HG02943 (cell line): ENCODE data around the gene NT5DC1.

Experiments
- ATAC-seq: cut with Tn5 transposase; IDR thresholded peaks from one replicate; pipeline ENCODE4 v1.9.1; 2021; ENCODE audit warnings: mild to moderate bottlenecking, low read depth, moderate library complexity; ENCODE audit not compliant: unreplicated experiment

Gene NT5DC1

DNA sequence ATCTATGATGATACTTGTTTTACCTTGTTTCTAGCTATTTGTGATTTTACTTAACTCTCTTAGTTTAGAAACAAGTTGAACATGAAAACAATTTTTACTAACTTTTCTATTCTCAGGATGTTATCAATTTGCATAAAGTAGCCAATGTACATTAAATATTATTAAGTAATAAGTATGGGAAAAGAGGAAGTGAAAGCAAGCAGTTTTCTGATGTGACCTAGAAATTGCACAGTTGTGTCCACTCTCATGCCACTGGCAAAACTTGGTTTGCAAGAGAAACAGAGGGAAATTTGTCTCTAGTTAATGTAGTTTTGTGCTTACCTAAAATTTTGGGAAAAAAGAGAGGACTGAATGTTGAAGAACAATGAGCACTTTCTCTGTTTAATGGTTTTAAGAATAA lies 198.3 kb downstream of the NT5DC1 start:
- ATAC-seq = peak; percentile 82
